ENCODE measurements around the gene PXYLP1. TPM values are rescaled to one million over a fixed set of nuclear protein-coding genes. Genes with fewer than 3 reads are reported as not detected.

Gene PXYLP1
- total RNA-seq, 6 donors from 2014 or later, result 6.5 to 17.5 (median 9.8) TPM

DNA sequence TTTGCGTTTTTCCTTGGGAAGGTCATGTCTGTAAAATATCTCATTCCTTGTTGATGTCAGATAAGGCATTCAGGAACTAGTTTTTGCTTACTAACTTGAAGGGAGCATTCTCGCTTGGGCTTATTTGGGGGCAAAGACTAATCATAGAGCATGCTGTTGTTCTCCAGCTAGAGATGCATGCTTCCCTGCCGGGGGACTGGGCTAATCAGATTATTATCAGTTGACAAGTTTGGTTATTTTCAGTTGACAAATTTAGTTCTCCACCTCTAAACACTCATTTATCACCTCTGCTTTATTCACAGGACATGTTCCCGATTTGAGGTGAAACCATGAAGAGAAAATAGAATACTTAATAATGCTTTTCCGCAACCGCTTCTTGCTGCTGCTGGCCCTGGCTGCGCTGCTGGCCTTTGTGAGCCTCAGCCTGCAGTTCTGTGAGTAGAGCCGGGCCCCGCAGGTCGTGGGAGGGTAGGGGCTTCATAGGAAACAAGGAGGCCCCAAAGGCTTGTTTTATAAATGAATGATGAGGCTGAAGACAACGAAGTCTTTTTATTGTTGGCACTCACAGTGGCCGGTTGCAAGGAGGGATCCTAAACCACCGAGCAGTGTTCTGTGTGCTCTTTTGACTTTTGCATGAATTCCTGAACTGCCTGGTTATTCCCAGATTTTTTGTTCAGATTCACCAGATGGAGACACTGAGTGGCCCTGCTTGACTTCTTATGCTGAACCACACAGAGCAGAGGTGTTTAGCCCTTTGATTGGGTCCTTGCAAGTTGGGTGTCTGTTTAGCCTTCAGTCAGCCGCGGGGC lies 28.4 kb downstream of the PXYLP1 start:
- no peaks in the 10 kb centered on the region for H3K27me3 ChIP-seq
- no peaks in the 10 kb centered on the region for H3K4me1 ChIP-seq
- H3K36me3 ChIP-seq, result peaks cover 0 to 12% (median 0%) of the 10 kb centered on the region in 4 donors
- no peak overlapping the region for H3K4me3 ChIP-seq
- no peaks in the 10 kb centered on the region for H3K9me3 ChIP-seq
- no peak for ATAC-seq (ENCODE audit: low FRiP score in 2 of 2)
- peak in 1 of 2 donors; percentile 29 for DNase-seq
- TF ChIP-seq POLR2AphosphoS5 (IDR thresholded peaks at IDR 0.05), result no peak
- TF ChIP-seq POLR2A (IDR thresholded peaks at IDR 0.05), result no peak
- TF ChIP-seq, protein P1, sequence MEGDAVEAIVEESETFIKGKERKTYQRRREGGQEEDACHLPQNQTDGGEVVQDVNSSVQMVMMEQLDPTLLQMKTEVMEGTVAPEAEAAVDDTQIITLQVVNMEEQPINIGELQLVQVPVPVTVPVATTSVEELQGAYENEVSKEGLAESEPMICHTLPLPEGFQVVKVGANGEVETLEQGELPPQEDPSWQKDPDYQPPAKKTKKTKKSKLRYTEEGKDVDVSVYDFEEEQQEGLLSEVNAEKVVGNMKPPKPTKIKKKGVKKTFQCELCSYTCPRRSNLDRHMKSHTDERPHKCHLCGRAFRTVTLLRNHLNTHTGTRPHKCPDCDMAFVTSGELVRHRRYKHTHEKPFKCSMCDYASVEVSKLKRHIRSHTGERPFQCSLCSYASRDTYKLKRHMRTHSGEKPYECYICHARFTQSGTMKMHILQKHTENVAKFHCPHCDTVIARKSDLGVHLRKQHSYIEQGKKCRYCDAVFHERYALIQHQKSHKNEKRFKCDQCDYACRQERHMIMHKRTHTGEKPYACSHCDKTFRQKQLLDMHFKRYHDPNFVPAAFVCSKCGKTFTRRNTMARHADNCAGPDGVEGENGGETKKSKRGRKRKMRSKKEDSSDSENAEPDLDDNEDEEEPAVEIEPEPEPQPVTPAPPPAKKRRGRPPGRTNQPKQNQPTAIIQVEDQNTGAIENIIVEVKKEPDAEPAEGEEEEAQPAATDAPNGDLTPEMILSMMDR (IDR thresholded peaks at IDR 0.05), result no peak
- no peak for TF ChIP-seq EP300 (IDR thresholded peaks at IDR 0.05)
- H3K27ac ChIP-seq, result no peak overlapping the region
- WGBS, 2 donors, result 90% methylated on average over 15 of the region's 15 CpGs

DNA sequence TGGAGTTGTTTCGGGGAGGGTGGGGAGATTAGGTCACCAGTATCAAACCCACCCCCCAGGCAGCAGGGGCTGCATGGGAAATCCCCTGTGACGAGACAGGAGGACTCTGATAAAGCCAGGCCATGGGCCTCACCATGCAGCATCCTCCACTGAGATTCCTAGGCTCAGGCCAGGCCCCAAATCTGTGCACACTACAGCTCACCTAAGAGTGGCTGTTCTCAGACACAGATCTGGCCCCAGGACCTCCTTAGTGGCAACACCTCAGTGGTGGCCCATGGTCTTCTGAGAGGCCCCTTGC lies 29.0 kb downstream of the PXYLP1 start:
- peaks cover 0 to 12% (median 0%) of the 10 kb centered on the region in 4 donors for H3K36me3 ChIP-seq
- no peak for TF ChIP-seq POLR2AphosphoS5 (IDR thresholded peaks at IDR 0.05)
- DNase-seq, result no peak
- H3K27ac ChIP-seq, result no peak overlapping the region
- no peak overlapping the region for H3K4me3 ChIP-seq
- no peak for ATAC-seq (ENCODE audit: low FRiP score in 2 of 2)
- H3K4me1 ChIP-seq, result no peaks in the 10 kb centered on the region
- H3K9me3 ChIP-seq, result no peaks in the 10 kb centered on the region
- 97 to 100% methylated on average over 1 to 2 of the region's 2 CpGs for WGBS, 2 donors
- no peaks in the 10 kb centered on the region for H3K27me3 ChIP-seq

GRCh38 chr3:141261472-141262307 lies 30.1 kb downstream of the PXYLP1 start:
- DNase-seq (no peak), ATAC-seq (ENCODE audit: low FRiP score in 2 of 2) (no peak)
- TF ChIP-seq EP300 (IDR thresholded peaks at IDR 0.05), result no peak
- TF ChIP-seq POLR2AphosphoS5 (IDR thresholded peaks at IDR 0.05), result no peak
- TF ChIP-seq POLR2A (IDR thresholded peaks at IDR 0.05), result no peak
- TF ChIP-seq, protein P1 (IDR thresholded peaks at IDR 0.05), result no peak
- no peaks in the 10 kb centered on the region for H3K27me3 ChIP-seq
- no peaks in the 10 kb centered on the region for H3K4me1 ChIP-seq
- 69 to 82% methylated on average over 8 of the region's 8 CpGs for WGBS, 2 donors
- H3K4me3 ChIP-seq, result no peak overlapping the region
- peaks cover 0 to 12% (median 0%) of the 10 kb centered on the region in 4 donors for H3K36me3 ChIP-seq
- no peak overlapping the region for H3K27ac ChIP-seq
- no peaks in the 10 kb centered on the region for H3K9me3 ChIP-seq

- WGBS, 2 donors, result 86 to 94% methylated on average over 4 of the region's 4 CpGs
- TF ChIP-seq POLR2AphosphoS5 (IDR thresholded peaks at IDR 0.05) (no peak), EP300 (IDR thresholded peaks at IDR 0.05) (no peak), POLR2A (IDR thresholded peaks at IDR 0.05) (no peak)
- TF ChIP-seq, protein P1 (IDR thresholded peaks at IDR 0.05), result no peak
- Histone ChIP-seq H3K27ac (no peak overlapping the region), H3K4me3 (no peak overlapping the region), H3K9me3 (no peaks in the 10 kb centered on the region), H3K36me3 (peaks cover 0 to 12% (median 0%) of the 10 kb centered on the region in 4 donors), H3K4me1 (peaks cover 0 to 2% (median 0%) of the 10 kb centered on the region in 4 donors), H3K27me3 (no peaks in the 10 kb centered on the region)
- ATAC-seq (ENCODE audit: low FRiP score in 2 of 2) (no peak), DNase-seq (no peak)
These were observed 30.7 kb downstream of the PXYLP1 start for GRCh38 chr3:141262308-141262705.

- Histone ChIP-seq H3K9me3 (no peaks in the 10 kb centered on the region), H3K36me3 (peaks cover 0 to 6% (median 0%) of the 10 kb centered on the region in 4 donors), H3K4me1 (peaks cover 0 to 7% (median 0%) of the 10 kb centered on the region in 4 donors), H3K27ac (no peak overlapping the region), H3K4me3 (no peak overlapping the region), H3K27me3 (no peaks in the 10 kb centered on the region)
- DNase-seq (peak in 1 of 2 donors; percentile 54), ATAC-seq (ENCODE audit: low FRiP score in 2 of 2) (no peak)
- 96 to 100% methylated on average over 9 of the region's 9 CpGs for WGBS, 2 donors
- TF ChIP-seq, protein P1 (IDR thresholded peaks at IDR 0.05), result no peak
- TF ChIP-seq POLR2A (IDR thresholded peaks at IDR 0.05), result no peak
- TF ChIP-seq POLR2AphosphoS5 (IDR thresholded peaks at IDR 0.05), result no peak
- TF ChIP-seq EP300 (IDR thresholded peaks at IDR 0.05), result no peak
These were observed 34.6 kb downstream of the PXYLP1 start for GRCh38 chr3:141266186-141266585.
